Stimulated activated CD4-positive, alpha-beta T cell treated with anti-CD3 and anti-CD28 coated beads, Interleukin-15, amount 100 ng/mL, for 48 hours (primary cell): ENCODE data around the gene PRG3.
"Not testable (repeated sequence)": the region's sequence is repeated elsewhere in the genome, so short reads cannot be mapped to it uniquely, and the experiment has no call there.

ENCODE experiments used
- DNase-seq, 2 donors: peaks; one replicate each; pipeline ENCODE4 v3.0.0-alpha.2; 2020; ENCODE audit warnings: low read depth in 2 of 2

PRG3 gene

GRCh38 chr11:57338142-57338541 is 42.8 kb downstream of the PRG3 start, which contains the start of gene P2RX3:
Gene P2RX3 (plus strand): TSS chr11:57338352. CDS start chr11:57338551, 199 bp downstream.
- no peak for DNase-seq

- DNase-seq: not testable (repeated sequence)
Measured at GRCh38 chr11:57336856-57337255, 44.1 kb downstream of the PRG3 start.

GRCh38 chr11:57336111-57336666 is 44.8 kb downstream of the PRG3 start:
- no peak for DNase-seq

GRCh38 chr11:57335343-57336110 is 45.4 kb downstream of the PRG3 start, which contains the start of gene SSRP1:
Gene SSRP1 (minus strand): TSS chr11:57335892. CDS start chr11:57335121, 771 bp downstream.
- DNase-seq: peak; percentile 83

GRCh38 chr11:57335023-57335342 is 46.0 kb downstream of the PRG3 start:
- no peak for DNase-seq

- DNase-seq: no peak
Measured at GRCh38 chr11:57332694-57333440, 48.1 kb downstream of the PRG3 start.

- no peak for DNase-seq
Measured at GRCh38 chr11:57331720-57332119, 49.2 kb downstream of the PRG3 start.

GRCh38 chr11:57330029-57330428 is 50.9 kb downstream of the PRG3 start:
- no peak for DNase-seq

- no peak for DNase-seq
Measured at GRCh38 chr11:57327721-57328120, 53.2 kb downstream of the PRG3 start.
